HG03103 (cell line): Measurements from ENCODE around the gene SEZ6L.

Source experiments
- ATAC-seq: cut with Tn5 transposase; IDR thresholded peaks from one replicate; pipeline ENCODE4 v1.9.1; 2021; ENCODE audit warnings: low read depth; ENCODE audit not compliant: unreplicated experiment

The SEZ6L gene

GRCh38 chr22:26326803-26327202 is 157.5 kb downstream of the SEZ6L start:
- no peak for ATAC-seq

- no peak for ATAC-seq
Observed at GRCh38 chr22:26327306-26327705, 158.0 kb downstream of the SEZ6L start.

GRCh38 chr22:26328221-26328620 is 159.0 kb downstream of the SEZ6L start:
- ATAC-seq = no peak

- ATAC-seq = no peak
Observed at GRCh38 chr22:26330971-26331625, 161.8 kb downstream of the SEZ6L start.

- ATAC-seq = no peak
Observed at GRCh38 chr22:26333088-26333800, 164.0 kb downstream of the SEZ6L start.

- no peak for ATAC-seq
Observed at GRCh38 chr22:26334232-26334631, 165.0 kb downstream of the SEZ6L start.

- ATAC-seq = no peak
Observed at GRCh38 chr22:26336773-26337172, 167.5 kb downstream of the SEZ6L start.

- no peak for ATAC-seq
Observed at GRCh38 chr22:26339755-26340154, 170.5 kb downstream of the SEZ6L start.

- no peak for ATAC-seq
Observed at GRCh38 chr22:26342745-26343410, 173.6 kb downstream of the SEZ6L start.

GRCh38 chr22:26345496-26345895 is 176.2 kb downstream of the SEZ6L start:
- ATAC-seq = no peak

- ATAC-seq = no peak
Observed at GRCh38 chr22:26348810-26349526, 179.7 kb downstream of the SEZ6L start.

GRCh38 chr22:26354707-26355106 is 185.4 kb downstream of the SEZ6L start:
- ATAC-seq = no peak

- ATAC-seq = no peak
Observed at GRCh38 chr22:26357281-26357680, 188.0 kb downstream of the SEZ6L start.

- ATAC-seq = no peak
Observed at GRCh38 chr22:26357813-26358212, 188.6 kb downstream of the SEZ6L start.

- ATAC-seq = no peak
Observed at GRCh38 chr22:26359156-26359555, 189.9 kb downstream of the SEZ6L start.

GRCh38 chr22:26360169-26360885 is 191.1 kb downstream of the SEZ6L start:
- no peak for ATAC-seq

GRCh38 chr22:26362471-26362870 is 193.2 kb downstream of the SEZ6L start:
- ATAC-seq = no peak

GRCh38 chr22:26364066-26365015 is 195.1 kb downstream of the SEZ6L start:
- ATAC-seq = no peak
